Stimulated activated CD4-positive, alpha-beta T cell treated with anti-CD3 and anti-CD28 coated beads, TNF-alpha, amount 100 ng/mL, for 4 hours (primary cell): ENCODE measurements around the gene DRAP1.

Experiments used
- DNase-seq, 3 experiments: peaks; one replicate each; pipeline ENCODE4 v3.0.0-alpha.2; 2020; ENCODE audit warnings: low read depth in 3 of 3

The DRAP1 gene

GRCh38 chr11:65919141-65919572 lies at the start of gene DRAP1:
Gene DRAP1, plus strand, starts transcription at chr11:65919426. Its CDS starts 76 bp downstream, at chr11:65919502.
- peak; percentile 99 for DNase-seq

GRCh38 chr11:65869643-65870306 lies 49.5 kb upstream of the DRAP1 start:
- no peak for DNase-seq

- no peak for DNase-seq
These were observed 48.9 kb upstream of the DRAP1 start for GRCh38 chr11:65870307-65870658.

GRCh38 chr11:65870706-65871681 lies 48.2 kb upstream of the DRAP1 start:
- no peak for DNase-seq

- no peak for DNase-seq
These were observed 47.2 kb upstream of the DRAP1 start for GRCh38 chr11:65871811-65872548.

GRCh38 chr11:65872586-65873317 lies 46.5 kb upstream of the DRAP1 start, which contains the start of gene EFEMP2:
Gene EFEMP2, minus strand, starts transcription at chr11:65872800. Its CDS starts 446 bp downstream, at chr11:65872354.
- DNase-seq, result no peak

GRCh38 chr11:65873318-65874156 lies 45.7 kb upstream of the DRAP1 start:
- DNase-seq, result peak; percentile 93 to 97 (median 96)

GRCh38 chr11:65879617-65880016 lies 39.6 kb upstream of the DRAP1 start, which contains the start of gene CTSW:
Gene CTSW, plus strand, starts transcription at chr11:65879837. Its CDS starts 18 bp downstream, at chr11:65879855.
- DNase-seq, result no peak

GRCh38 chr11:65880027-65880426 lies 39.2 kb upstream of the DRAP1 start:
- DNase-seq, result no peak

GRCh38 chr11:65880844-65881421 lies 38.3 kb upstream of the DRAP1 start:
- no peak for DNase-seq

GRCh38 chr11:65882120-65883057 lies 36.8 kb upstream of the DRAP1 start:
- no peak for DNase-seq

- no peak for DNase-seq
These were observed 36.0 kb upstream of the DRAP1 start for GRCh38 chr11:65883058-65883761.

GRCh38 chr11:65883786-65884715 lies 35.2 kb upstream of the DRAP1 start:
- DNase-seq, result no peak

- peak; percentile 63 to 70 (median 67) for DNase-seq
These were observed 34.5 kb upstream of the DRAP1 start for GRCh38 chr11:65884716-65885092.

GRCh38 chr11:65885231-65885630 lies 34.0 kb upstream of the DRAP1 start:
- DNase-seq, result no peak

- DNase-seq, result no peak
These were observed 33.3 kb upstream of the DRAP1 start for GRCh38 chr11:65885808-65886536.
